HG03432 (cell line): ENCODE measurements around the gene NCAPG2.
"Not testable (repeated sequence)": the region's sequence is repeated elsewhere in the genome, so short reads cannot be mapped to it uniquely, and the experiment has no call there.

Experiments used
- ATAC-seq: cut with Tn5 transposase; IDR thresholded peaks from one replicate; pipeline ENCODE4 v1.9.1; 2021; ENCODE audit warnings: mild to moderate bottlenecking, moderate library complexity; ENCODE audit not compliant: unreplicated experiment

The NCAPG2 gene

GRCh38 chr7:158638001-158638400 lies 66.6 kb downstream of the NCAPG2 start:
- ATAC-seq = no peak

GRCh38 chr7:158633055-158633956 lies 71.3 kb downstream of the NCAPG2 start:
- peak; percentile 91 for ATAC-seq

- ATAC-seq = no peak
These were observed 72.9 kb downstream of the NCAPG2 start for GRCh38 chr7:158631574-158632195.

GRCh38 chr7:158626289-158626688 lies 78.3 kb downstream of the NCAPG2 start:
- not testable (repeated sequence) for ATAC-seq

- no peak for ATAC-seq
These were observed 81.4 kb downstream of the NCAPG2 start for GRCh38 chr7:158623241-158623640.

GRCh38 chr7:158620839-158621441 lies 83.7 kb downstream of the NCAPG2 start:
- ATAC-seq = no peak

- ATAC-seq = no peak
These were observed 84.2 kb downstream of the NCAPG2 start for GRCh38 chr7:158620418-158620817.

- no peak for ATAC-seq
These were observed 85.9 kb downstream of the NCAPG2 start for GRCh38 chr7:158618745-158619140.

- ATAC-seq = no peak
These were observed 86.9 kb downstream of the NCAPG2 start for GRCh38 chr7:158617737-158618128.

GRCh38 chr7:158616050-158616449 lies 88.6 kb downstream of the NCAPG2 start:
- no peak for ATAC-seq

GRCh38 chr7:158614700-158615099 lies 89.9 kb downstream of the NCAPG2 start:
- no peak for ATAC-seq

- peak; percentile 92 for ATAC-seq
These were observed 91.1 kb downstream of the NCAPG2 start for GRCh38 chr7:158613481-158613880.

- no peak for ATAC-seq
These were observed 92.1 kb downstream of the NCAPG2 start for GRCh38 chr7:158612546-158612945.

- ATAC-seq = no peak
These were observed 93.1 kb downstream of the NCAPG2 start for GRCh38 chr7:158611541-158611940.

GRCh38 chr7:158609313-158609974 lies 95.2 kb downstream of the NCAPG2 start:
- no peak for ATAC-seq

- ATAC-seq = no peak
These were observed 97.0 kb downstream of the NCAPG2 start for GRCh38 chr7:158607563-158607962.

- ATAC-seq = no peak
These were observed 97.8 kb downstream of the NCAPG2 start for GRCh38 chr7:158606671-158607424.

- ATAC-seq = no peak
These were observed 98.5 kb downstream of the NCAPG2 start for GRCh38 chr7:158606129-158606528.

GRCh38 chr7:158603773-158604755 lies 100.5 kb downstream of the NCAPG2 start:
- ATAC-seq = peak; percentile 18
